Measurements from ENCODE around the gene ZNFX1. TPM values are rescaled to one million over a fixed set of nuclear protein-coding genes. Genes with fewer than 3 reads are reported as not detected.
"Not testable (repeated sequence)": the region's sequence is repeated elsewhere in the genome, so short reads cannot be mapped to it uniquely, and the experiment has no call there.

The ZNFX1 gene
- total RNA-seq, 1 experiment from 2014 or later, result 21.9 TPM

- no peak for DNase-seq (ENCODE audit: low spot score)
Measured at GRCh38 chr20:49248879-49249665, 28.8 kb downstream of the ZNFX1 start.

- DNase-seq (ENCODE audit: low spot score), result no peak
Measured at GRCh38 chr20:49248301-49248700, 29.6 kb downstream of the ZNFX1 start.

GRCh38 chr20:49247792-49248191 is 30.1 kb downstream of the ZNFX1 start:
- DNase-seq (ENCODE audit: low spot score), result no peak

GRCh38 chr20:49247169-49247723 is 30.6 kb downstream of the ZNFX1 start:
- no peak for DNase-seq (ENCODE audit: low spot score)

- peak; percentile 57 for DNase-seq (ENCODE audit: low spot score)
Measured at GRCh38 chr20:49245921-49246740, 31.7 kb downstream of the ZNFX1 start.

- DNase-seq (ENCODE audit: low spot score), result no peak
Measured at GRCh38 chr20:49237531-49237930, 40.3 kb downstream of the ZNFX1 start.

GRCh38 chr20:49236301-49236700 is 41.6 kb downstream of the ZNFX1 start:
- no peak for DNase-seq (ENCODE audit: low spot score)

- no peak for DNase-seq (ENCODE audit: low spot score)
Measured at GRCh38 chr20:49234831-49235230, 43.0 kb downstream of the ZNFX1 start.

GRCh38 chr20:49233226-49233625 is 44.6 kb downstream of the ZNFX1 start:
- no peak for DNase-seq (ENCODE audit: low spot score)

GRCh38 chr20:49231471-49231870 is 46.4 kb downstream of the ZNFX1 start:
- no peak for DNase-seq (ENCODE audit: low spot score)

- peak; percentile 19 for DNase-seq (ENCODE audit: low spot score)
Measured at GRCh38 chr20:49230561-49231133, 47.2 kb downstream of the ZNFX1 start.

- DNase-seq (ENCODE audit: low spot score), result no peak
Measured at GRCh38 chr20:49230021-49230420, 47.8 kb downstream of the ZNFX1 start.

- DNase-seq (ENCODE audit: low spot score), result no peak
Measured at GRCh38 chr20:49229381-49229780, 48.5 kb downstream of the ZNFX1 start.

GRCh38 chr20:49228676-49229075 is 49.2 kb downstream of the ZNFX1 start:
- DNase-seq (ENCODE audit: low spot score), result no peak

- DNase-seq (ENCODE audit: low spot score), result no peak
Measured at GRCh38 chr20:49225896-49226295, 52.0 kb downstream of the ZNFX1 start.

- no peak for DNase-seq (ENCODE audit: low spot score)
Measured at GRCh38 chr20:49219924-49220831, 57.7 kb downstream of the ZNFX1 start.

- peak; percentile 98 for DNase-seq (ENCODE audit: low spot score)
Measured at GRCh38 chr20:49219091-49219923, 58.5 kb downstream of the ZNFX1 start, which contains the start of gene DDX27. DDX27 (plus strand) TSS chr20:49219416; CDS start chr20:49219449, 33 bp downstream.

GRCh38 chr20:49218739-49219090 is 59.1 kb downstream of the ZNFX1 start:
- DNase-seq (ENCODE audit: low spot score), result not testable (repeated sequence)

- peak; percentile 89 for DNase-seq (ENCODE audit: low spot score)
Measured at GRCh38 chr20:49216991-49217578, 60.8 kb downstream of the ZNFX1 start.

- DNase-seq (ENCODE audit: low spot score), result no peak
Measured at GRCh38 chr20:49215232-49215631, 62.6 kb downstream of the ZNFX1 start.

Measured in H4 (cell line).